ENCODE measurements around the gene STARD3.

- TF ChIP-seq CTCF (conservative IDR thresholded peaks at IDR 0.05): no peak
- TF ChIP-seq EZH2 (IDR thresholded peaks at IDR 0.05; ENCODE audit: low read depth): no peak
Measured at GRCh38 chr17:39640591-39641031, 3.7 kb downstream of the STARD3 start.

All from PC-9 (cell line).